GM12875 (cell line): ENCODE data around the gene MICAL3.

ENCODE experiments used
- H3K4me3 ChIP-seq: one replicate; pipeline ENCODE4 v1.5.1; 2011; ENCODE audit warnings: low read depth, low read length, control low read depth
- CTCF ChIP-seq: IDR thresholded peaks from 2 replicates; pipeline ENCODE4 v1.5.1; 2011; ENCODE audit warnings: low read depth, mild to moderate bottlenecking, control low read depth, inconsistent platforms, low read length, moderate library complexity, borderline replicate concordance; ENCODE audit not compliant: insufficient read depth

Gene MICAL3

GRCh38 chr22:17960695-17961445, 63.5 kb downstream of the MICAL3 start:
- no peak for TF ChIP-seq CTCF

DNA sequence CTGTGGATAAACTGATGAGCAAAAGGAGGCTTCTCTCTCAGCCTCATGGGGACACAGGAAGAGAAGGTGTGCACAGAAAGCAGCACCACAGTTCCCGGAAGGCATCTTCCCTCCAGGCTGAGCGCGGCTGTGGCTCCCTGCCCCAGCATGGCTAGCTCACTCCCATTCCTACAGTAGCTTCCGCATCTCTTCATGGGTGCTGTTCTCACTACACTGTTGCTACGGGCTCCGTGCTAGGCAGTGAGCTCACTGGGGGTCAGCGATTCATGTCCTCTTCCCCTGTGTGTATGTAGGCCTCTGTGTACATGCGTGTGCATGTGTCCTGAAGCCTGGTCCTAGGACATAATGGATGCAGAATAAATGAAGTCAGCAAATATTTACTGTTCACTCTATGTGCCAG, 64.3 kb downstream of the MICAL3 start:
- H3K4me3 ChIP-seq, result no peak overlapping the region
- no peak for TF ChIP-seq CTCF

More at GRCh38 chr22:17960695-17961445, 63.5 kb downstream of the MICAL3 start:
- no peak overlapping the region for H3K4me3 ChIP-seq

DNA sequence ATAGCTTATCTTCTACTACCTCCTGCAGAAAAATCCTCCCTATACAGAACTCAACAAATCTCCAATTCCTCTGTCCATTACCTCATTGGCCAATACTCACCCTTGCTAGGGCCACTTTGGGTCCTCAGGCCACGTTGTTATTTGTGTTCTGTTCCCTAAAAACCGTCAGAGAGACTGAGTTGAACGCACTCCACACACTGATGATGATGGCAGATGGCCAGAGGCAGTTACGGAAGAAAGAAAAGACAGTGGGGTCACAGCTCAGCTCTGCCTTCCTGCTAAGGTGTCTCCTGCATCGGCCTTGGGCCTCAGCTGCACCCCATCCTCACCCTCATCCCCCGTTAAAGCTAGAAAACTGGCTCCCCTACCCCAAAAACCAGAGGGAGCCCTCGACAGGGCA, 66.2 kb downstream of the MICAL3 start:
- no peak for TF ChIP-seq CTCF
- no peak overlapping the region for H3K4me3 ChIP-seq

DNA sequence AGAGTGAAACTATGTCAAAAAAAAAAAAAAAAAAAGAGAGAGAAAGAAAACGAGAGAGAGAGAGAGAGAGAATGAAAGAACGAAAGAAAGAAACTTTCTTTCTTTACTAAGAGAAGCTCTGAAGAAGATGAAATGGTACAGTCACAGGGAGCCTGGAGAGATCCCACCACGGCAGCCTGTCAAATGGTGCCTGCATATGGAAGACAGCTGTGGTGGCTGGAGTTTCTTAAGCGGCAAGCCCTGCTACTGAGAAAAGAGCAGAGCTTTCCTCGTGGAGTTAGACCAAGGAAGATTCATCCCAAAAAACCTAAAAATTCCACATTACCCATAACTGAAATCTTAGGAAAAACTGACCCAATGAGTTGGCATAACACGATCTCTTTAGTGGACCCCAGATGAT, 66.7 kb downstream of the MICAL3 start:
- TF ChIP-seq CTCF, result no peak
- no peak overlapping the region for H3K4me3 ChIP-seq

DNA sequence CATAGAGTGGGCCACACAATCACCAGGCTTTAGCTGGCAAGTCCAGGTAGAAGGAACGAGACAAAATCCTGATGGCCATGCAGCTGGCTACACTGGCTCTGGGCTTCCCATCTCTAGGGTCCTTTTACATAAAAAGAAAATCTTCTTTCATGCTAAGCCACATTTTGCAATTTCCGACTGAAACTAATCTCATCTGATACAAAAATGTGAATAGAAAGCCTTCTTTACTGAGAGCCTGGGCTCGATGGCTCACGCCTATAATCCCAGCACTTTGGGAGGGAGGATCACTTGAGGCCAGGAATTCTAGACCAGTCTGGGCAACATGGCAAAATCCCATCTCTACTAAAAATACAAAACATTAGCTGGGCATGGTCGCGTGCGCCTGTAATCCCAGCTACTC, 67.2 kb downstream of the MICAL3 start:
- H3K4me3 ChIP-seq, result no peak overlapping the region
- TF ChIP-seq CTCF, result no peak

GRCh38 chr22:17956630-17957029, 67.7 kb downstream of the MICAL3 start:
- H3K4me3 ChIP-seq, result no peak overlapping the region
- no peak for TF ChIP-seq CTCF
